Renal cortex interstitium (tissue), 11 donors: Measurements from ENCODE around the gene AUTS2. TPM values are rescaled to one million over a fixed set of nuclear protein-coding genes. Genes with fewer than 3 reads are reported as not detected.

Experiments used
- DNase-seq, 11 donors: peaks; one replicate each; pipeline ENCODE4 v3.0.0-alpha.2; 2013; ENCODE audit warnings: low read depth in 9 of 11, low spot score in 4 of 11; ENCODE audit errors: extremely low read depth in 1 of 11
- polyA plus RNA-seq, 3 donors: library from polyadenylated mRNA; unstranded; fragments of 120-200 nt; gene quantifications; one replicate each; pipeline ENCODE4 v1.2.1, GENCODE V29; 2013; ENCODE audit not compliant: insufficient read length in 3 of 3

The AUTS2 gene
- polyA plus RNA-seq, 3 donors, result 78.0 to 102 (median 90.7) TPM

DNA sequence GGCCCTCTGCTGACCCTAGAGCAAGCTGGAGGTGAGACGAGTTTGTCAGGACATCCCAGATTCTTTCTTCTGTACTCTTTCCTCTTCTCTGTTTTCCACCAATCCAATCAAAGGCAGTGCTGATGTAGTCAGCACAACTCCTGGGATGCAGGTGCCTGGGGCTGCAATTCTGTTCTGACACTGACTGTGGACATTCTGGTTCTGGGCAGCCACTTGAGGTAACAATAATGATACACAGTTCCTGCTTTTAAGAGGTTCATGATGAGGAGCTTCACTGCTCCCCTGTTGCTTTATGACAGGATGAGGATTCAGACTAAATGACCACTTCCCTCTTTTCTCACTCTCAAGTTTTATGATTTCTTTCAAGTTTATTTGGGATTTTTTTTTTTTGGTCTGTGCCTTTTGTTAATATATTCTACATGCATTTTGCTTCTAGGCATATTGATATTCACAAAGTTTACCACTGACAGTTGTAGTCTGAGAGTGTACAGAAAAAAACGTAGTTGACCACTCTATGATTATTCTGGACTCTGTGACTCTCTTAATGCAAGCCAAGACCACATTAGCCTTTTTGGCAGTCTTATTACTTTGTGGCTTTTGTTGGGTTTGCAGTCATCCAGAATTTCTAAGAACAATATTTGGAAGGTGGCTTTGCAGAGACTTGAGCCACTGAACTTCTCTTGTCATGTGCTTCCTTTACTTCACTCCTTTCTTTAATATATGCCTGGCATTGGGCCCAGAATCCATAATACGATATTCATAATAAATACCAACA, 247.6 kb downstream of the AUTS2 start:
- no peak for DNase-seq

GRCh38 chr7:69847921-69848612, 249.8 kb downstream of the AUTS2 start:
- DNase-seq, result peak in 1 of 11 donors; percentile 17

GRCh38 chr7:69849268-69849667, 251.0 kb downstream of the AUTS2 start:
- no peak for DNase-seq

- DNase-seq, result no peak
Measured at GRCh38 chr7:69857014-69857413, 258.7 kb downstream of the AUTS2 start.

DNA sequence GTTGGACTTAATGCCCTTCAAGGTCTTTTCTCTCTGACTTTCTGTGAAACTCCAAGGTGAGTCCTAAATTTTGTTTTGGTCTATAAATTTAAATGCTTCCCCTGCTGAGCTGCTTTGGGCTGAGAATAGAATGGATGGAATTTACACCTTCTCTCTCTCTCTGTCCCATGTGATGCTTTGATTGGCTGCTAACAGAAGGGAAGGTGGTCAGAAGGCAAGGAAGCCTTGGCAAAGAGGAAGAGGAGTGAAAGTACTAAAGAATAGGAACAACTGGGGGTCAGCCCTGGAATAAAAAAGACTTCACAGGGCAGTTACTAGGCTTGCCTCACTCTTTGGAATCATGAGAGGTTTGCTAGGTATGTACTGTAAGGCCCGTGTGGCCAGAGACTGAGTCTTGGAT, 260.2 kb downstream of the AUTS2 start:
- DNase-seq, result no peak

DNA sequence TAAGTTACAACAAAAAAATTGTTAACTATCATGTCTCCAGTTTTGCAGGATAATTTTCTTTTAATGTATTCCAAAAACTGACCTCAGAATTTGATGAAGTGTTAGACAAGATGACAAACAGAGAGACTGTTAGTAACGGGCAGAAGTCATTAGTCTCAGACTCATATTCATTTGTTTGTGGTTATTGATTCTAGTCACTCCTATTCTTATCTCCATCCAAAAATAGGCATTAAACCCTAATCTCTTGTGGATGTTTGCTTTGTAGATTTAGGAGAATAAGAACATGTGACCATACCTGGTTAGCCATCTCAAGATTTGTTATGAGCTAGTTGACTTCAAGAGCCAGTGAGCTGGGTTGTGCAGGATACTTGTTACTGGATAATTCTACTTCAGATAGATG, 261.1 kb downstream of the AUTS2 start:
- DNase-seq, result no peak

DNA sequence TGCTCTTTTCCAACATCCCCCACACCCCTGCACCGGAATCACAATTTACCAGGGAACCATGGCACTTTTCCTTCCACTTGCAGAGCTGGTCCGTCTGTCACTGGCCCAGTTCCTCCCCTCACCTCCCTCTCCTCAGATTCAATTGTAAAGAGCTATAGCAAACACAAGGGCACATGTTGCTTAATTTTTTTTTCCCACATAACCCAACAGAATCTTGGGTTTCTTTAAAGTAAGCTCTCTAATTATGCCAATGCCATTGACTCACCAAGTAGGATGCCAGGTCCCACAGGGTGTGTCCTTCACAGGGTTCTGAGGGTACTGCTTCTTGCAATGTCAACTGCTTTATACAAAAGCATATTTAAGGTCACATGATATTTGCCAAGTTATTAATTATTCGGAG, 262.2 kb downstream of the AUTS2 start:
- no peak for DNase-seq

DNA sequence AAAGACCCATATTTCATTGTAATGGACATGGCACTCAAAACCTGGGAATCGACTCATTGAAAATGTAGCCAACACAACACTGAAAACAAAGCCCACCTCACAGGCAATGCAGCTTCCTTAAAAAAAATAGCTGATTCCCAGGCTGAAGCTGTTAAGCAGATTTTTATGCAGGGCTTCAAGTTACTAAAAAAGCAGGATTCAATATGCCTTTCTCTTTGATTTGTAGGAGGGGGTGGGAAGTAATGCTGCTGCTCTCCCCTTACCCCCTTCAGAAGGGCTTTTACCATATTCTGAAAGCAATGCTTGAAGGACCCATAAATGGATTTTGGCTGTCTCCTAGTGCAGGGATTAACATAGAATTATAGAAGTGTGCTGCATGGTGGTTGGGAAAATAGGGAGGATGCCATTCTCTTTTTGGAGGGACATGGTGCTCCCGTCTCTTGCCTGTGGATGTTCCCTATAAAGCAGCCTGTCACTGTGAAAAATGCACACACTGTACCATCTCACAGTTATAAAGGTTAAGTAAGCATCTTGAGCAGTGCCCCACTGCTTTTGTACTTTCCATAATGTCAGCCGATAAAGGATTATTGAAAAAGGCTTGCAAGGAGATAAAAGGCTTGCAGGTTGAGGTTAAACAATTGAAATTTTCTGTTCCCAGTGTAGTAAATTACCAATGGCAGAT, 262.8 kb downstream of the AUTS2 start:
- peak in 2 of 11 donors; percentile 35 to 50 for DNase-seq

DNA sequence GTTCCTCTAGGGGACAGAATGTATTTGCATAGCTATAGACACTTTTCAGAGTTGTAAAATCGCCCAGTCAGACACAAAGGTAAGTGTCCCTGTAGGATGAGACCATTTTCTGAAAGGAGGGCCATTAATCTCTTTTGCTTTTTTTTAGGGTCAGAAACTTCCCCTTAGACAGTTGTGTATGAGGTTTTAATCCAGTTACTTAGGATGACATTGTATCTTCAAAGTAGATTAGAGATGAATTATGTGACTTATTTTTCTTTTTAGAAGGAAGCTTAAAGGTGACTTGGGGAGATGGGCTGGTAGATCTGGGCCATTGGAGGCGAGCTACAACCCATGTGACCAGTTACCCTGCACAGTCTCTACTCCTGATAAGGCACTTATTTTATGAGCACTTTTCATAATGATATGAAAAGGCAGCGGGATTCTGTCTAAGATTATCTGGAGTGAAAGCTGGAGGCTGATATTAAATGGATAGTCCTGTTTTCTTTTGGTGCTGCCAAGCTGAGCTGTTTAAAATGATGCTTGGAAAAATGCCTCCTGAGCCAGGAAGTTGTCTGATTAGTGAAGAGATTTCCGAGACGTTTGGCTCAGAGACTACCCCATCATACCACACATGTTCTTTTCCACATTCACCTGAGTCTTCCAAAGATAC, 264.3 kb downstream of the AUTS2 start:
- DNase-seq, result no peak

- DNase-seq, result no peak
Measured at GRCh38 chr7:69864274-69864673, 266.0 kb downstream of the AUTS2 start.

DNA sequence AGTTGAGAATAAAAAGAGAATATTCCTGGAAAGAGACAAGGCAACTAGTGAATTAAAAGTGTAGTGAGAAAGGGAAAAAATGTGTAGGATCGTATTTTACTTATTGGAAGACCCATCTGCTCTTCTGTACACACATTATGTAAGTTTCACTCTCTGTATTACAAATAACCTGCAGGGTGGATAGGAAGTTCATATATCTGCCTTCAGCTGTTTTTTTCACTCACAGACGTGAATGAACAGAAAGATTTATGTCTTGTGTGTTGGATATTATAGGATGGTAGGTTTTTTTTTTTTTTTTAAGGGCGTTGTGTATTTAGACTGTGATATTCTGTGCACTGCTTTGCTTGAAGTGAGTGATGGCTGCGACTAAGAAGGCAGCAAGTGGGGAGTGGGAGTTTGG, 266.5 kb downstream of the AUTS2 start:
- DNase-seq, result no peak

DNA sequence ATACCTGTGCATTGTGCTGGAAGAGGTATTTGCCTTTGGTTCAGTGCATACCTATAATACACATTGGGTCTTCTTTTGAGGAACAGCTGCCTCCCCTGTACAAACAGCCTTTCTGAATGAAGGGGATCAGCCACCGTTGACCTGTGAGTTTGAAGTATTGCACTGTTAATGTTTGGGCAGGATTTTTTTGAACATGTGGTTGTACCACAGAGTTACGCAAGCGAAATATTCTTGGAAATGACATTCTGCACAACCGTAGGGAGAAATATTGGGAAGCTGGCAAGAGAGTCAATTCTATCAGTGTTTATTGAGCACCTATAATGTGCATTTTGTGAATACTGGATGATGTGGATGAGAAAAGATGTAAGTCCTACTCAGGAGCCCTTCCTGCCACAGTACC, 270.6 kb downstream of the AUTS2 start:
- no peak for DNase-seq

DNA sequence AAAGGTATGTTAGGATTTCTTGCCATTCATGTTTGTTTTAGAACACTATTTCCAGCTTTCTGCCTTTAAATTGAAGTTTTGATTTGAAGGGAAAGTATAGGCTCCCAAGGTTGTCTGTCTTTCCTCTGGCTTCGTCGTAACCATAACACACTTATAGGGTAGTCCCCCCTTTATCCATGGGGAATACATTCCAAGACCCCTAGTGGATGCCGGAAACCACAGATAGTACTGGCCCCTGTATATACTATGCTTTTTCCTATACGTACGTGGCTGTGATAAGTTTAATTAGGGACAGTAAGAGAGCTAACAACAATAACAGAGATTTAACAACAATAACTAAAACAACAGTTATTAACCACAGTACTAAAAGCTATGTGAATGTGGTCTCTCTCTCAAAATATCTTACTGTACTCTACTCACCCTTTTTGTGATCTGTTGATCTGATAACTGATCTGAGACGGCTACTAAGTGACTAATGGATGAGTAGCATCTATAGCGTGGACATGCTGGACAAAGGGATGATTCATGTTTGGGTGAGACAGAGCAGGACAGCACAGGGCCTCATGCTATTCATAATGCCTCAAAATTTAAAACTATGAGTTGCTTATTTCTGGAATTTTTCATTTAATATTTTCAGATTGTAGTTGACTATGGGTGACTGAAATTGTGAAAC, 273.1 kb downstream of the AUTS2 start:
- no peak for DNase-seq

DNA sequence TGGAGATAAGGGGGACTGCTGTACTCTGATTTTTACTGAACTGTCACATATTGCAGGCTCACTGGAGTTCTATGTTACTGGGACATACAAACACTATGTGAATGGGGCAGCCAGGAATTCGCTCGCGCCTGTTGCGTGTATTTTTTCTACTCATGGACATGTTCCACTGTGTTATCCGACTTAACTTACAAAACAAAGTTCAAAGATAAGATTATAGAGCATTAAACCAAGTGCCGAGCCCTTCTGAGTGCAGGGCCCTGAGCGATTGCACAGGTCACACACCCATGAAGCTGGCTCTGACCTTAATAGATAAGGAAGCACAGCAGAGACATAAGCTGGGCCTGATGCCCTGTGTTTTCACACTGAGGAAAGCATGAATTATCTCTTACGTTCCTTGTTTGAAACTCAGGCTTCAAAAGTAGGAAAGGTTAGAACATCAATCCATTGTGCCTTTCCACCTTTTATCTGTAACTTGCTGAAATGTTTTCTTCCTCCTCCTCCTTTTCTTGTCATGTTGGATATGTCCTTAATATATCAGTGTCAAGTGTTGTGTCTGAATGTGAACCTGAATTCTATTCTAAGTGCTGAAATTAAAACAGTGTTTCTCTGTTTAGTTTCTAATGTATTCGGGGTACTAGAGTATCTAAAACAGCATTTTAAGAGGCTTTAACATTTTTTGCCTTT, 273.8 kb downstream of the AUTS2 start:
- DNase-seq, result no peak

GRCh38 chr7:69873512-69873911, 275.2 kb downstream of the AUTS2 start:
- DNase-seq, result no peak

GRCh38 chr7:69878015-69878414, 279.7 kb downstream of the AUTS2 start:
- DNase-seq, result no peak

GRCh38 chr7:69878591-69878990, 280.3 kb downstream of the AUTS2 start:
- no peak for DNase-seq

GRCh38 chr7:69879989-69880388, 281.7 kb downstream of the AUTS2 start:
- DNase-seq, result no peak

GRCh38 chr7:69880840-69881239, 282.6 kb downstream of the AUTS2 start:
- no peak for DNase-seq
